CD4-positive, alpha-beta memory T cell (primary cell): Measurements from ENCODE around the gene SLC38A1. TPM values are rescaled to one million over a fixed set of nuclear protein-coding genes. Genes with fewer than 3 reads are reported as not detected.

Experiments
- CTCF ChIA-PET: fragments of 350-600 bp; sonication (Branson Sonifier 250); formaldehyde crosslinking; loops from one replicate; lab custom pipeline; 2021; ENCODE audit warnings: inconsistent platforms; ENCODE audit not compliant: partially characterized antibody; lab: Charles Lee
- POLR2A ChIA-PET: fragments of 350-600 bp; sonication (Branson Sonifier 250); formaldehyde crosslinking; loops from one replicate; lab custom pipeline; 2021; ENCODE audit not compliant: partially characterized antibody; lab: Charles Lee
- DNase-seq, 5 donors: peaks; one replicate each; pipeline versions ENCODE4 v3.0.0 to v3.0.0-alpha.2; 2020 to 2022; ENCODE audit warnings: mixed read lengths in 1 of 5
- H3K27ac ChIP-seq: one replicate; pipeline ENCODE4 v1.7.0; 2013; ENCODE audit warnings: low read depth, low read length
- H3K27me3 ChIP-seq: 2 replicates; pipeline ENCODE4 v1.7.0; 2013; ENCODE audit warnings: mild to moderate bottlenecking, low read length, moderate library complexity; ENCODE audit not compliant: insufficient read depth
- H3K36me3 ChIP-seq: 2 replicates; pipeline ENCODE4 v1.7.0; 2013; ENCODE audit warnings: mild to moderate bottlenecking, low read length, moderate library complexity; ENCODE audit not compliant: insufficient read depth
- H3K4me1 ChIP-seq: 2 replicates; pipeline ENCODE4 v1.7.0; 2013; ENCODE audit warnings: mild to moderate bottlenecking, low read length, moderate library complexity; ENCODE audit not compliant: insufficient read depth
- H3K4me3 ChIP-seq, 2 donors: one replicate each; pipeline ENCODE4 v1.7.0; 2013; ENCODE audit warnings: low read length in 2 of 2, mild to moderate bottlenecking in 1 of 2
- H3K9me3 ChIP-seq, 2 donors: one replicate each; pipeline ENCODE4 v1.7.0; 2013; ENCODE audit warnings: low read length in 2 of 2, control low read depth in 1 of 2; ENCODE audit not compliant: control insufficient read depth in 1 of 2
- H3K27ac Mint-ChIP-seq, 7 donors: one replicate each; pipeline ENCODE4 v1.8.0; 2020 to 2021; ENCODE audit warnings: mixed read lengths in 7 of 7, mild to moderate bottlenecking in 6 of 7, inconsistent platforms in 3 of 7, moderate library complexity in 3 of 7
- H3K27me3 Mint-ChIP-seq, 2 donors: one replicate each; pipeline ENCODE4 v1.8.0; 2020 to 2021; ENCODE audit warnings: mixed read lengths in 2 of 2
- H3K36me3 Mint-ChIP-seq, 2 donors: one replicate each; pipeline ENCODE4 v1.8.0; 2020 to 2021; ENCODE audit warnings: mixed read lengths in 2 of 2, inconsistent platforms in 1 of 2, mild to moderate bottlenecking in 1 of 2
- H3K4me1 Mint-ChIP-seq, 4 donors: one replicate each; pipeline ENCODE4 v1.8.0; 2020 to 2021; ENCODE audit warnings: mixed read lengths in 4 of 4, mild to moderate bottlenecking in 1 of 4
- H3K4me3 Mint-ChIP-seq, 8 donors: one replicate each; pipeline ENCODE4 v1.8.0; 2020 to 2021; ENCODE audit warnings: mixed read lengths in 8 of 8, mild to moderate bottlenecking in 7 of 8, moderate library complexity in 6 of 8, inconsistent platforms in 3 of 8
- H3K9me3 Mint-ChIP-seq, 8 donors: one replicate each; pipeline ENCODE4 v1.8.0; 2020 to 2021; ENCODE audit warnings: mixed read lengths in 8 of 8, mild to moderate bottlenecking in 5 of 8, inconsistent platforms in 3 of 8, moderate library complexity in 1 of 8
- intact Hi-C: fragments of 100-400 bp; cut with micrococcal nuclease; formaldehyde crosslinking; loops from one replicate; pipeline ENCODE4 v1.15.1; 2023
- polyA plus RNA-seq, 2 donors: library from polyadenylated mRNA; unstranded; fragments of 300-500 nt; fragmentation: Illumina TruSeq; gene quantifications; one replicate each; pipeline ENCODE4 v1.2.3, GENCODE V29; 2021
- total RNA-seq, 2 experiments: library from RNA; stranded (reverse); gene quantifications; one replicate each; pipeline ENCODE4 v1.2.3, GENCODE V29; 2021

The SLC38A1 gene
- total and polyA plus RNA-seq, 4 experiments from 2014 or later = 230 to 307 (median 268) TPM

GRCh38 chr12:46188170-46188569 lies 80.7 kb downstream of the SLC38A1 start:
- ChIA-PET POLR2A (interaction anchor here (1.2 to 1.3 kb wide), 2 partner anchors 11 to 81 kb away, joined by 4 to 5 read pairs; partner anchors contain the start of gene SLC38A1), CTCF (interaction anchor here (1.3 to 1.7 kb wide), 3 partner anchors 9 to 114 kb away, joined by 3 to 4 read pairs (median 3); no protein-coding TSS in a partner anchor)
- H3K36me3 ChIP-seq = no peaks in the 10 kb centered on the region
- no peaks in the 10 kb centered on the region for H3K27me3 ChIP-seq
- intact Hi-C loops = no loop called here
- H3K4me3 ChIP-seq = no peak overlapping the region
- Mint-ChIP-seq H3K4me1 (peaks cover 19 to 47% (median 27%) of the 10 kb centered on the region in 4 donors), H3K4me3 (no peak overlapping the region), H3K9me3 (peaks cover 0 to 8% (median 3%) of the 10 kb centered on the region in 8 donors), H3K36me3 (peaks cover 75 to 87% of the 10 kb centered on the region in 2 donors), H3K27me3 (no peaks in the 10 kb centered on the region), H3K27ac (peak overlapping the region in 2 of 7 donors; percentile 41 to 73)
- H3K4me1 ChIP-seq = no peaks in the 10 kb centered on the region
- DNase-seq = no peak
- no peaks in the 10 kb centered on the region for H3K9me3 ChIP-seq
- H3K27ac ChIP-seq = no peak overlapping the region

- no peaks in the 10 kb centered on the region for H3K36me3 ChIP-seq
- Mint-ChIP-seq H3K27me3 (no peaks in the 10 kb centered on the region), H3K27ac (peak overlapping the region in 6 of 7 donors; percentile 29 to 79 (median 54)), H3K4me1 (peaks cover 13 to 39% (median 20%) of the 10 kb centered on the region in 4 donors), H3K36me3 (peaks cover 63 to 85% of the 10 kb centered on the region in 2 donors), H3K4me3 (peak overlapping the region in 1 of 8 donors; percentile 23), H3K9me3 (peaks cover 0 to 6% (median 1%) of the 10 kb centered on the region in 8 donors)
- POLR2A ChIA-PET = interaction anchor here (1.3 to 1.7 kb wide), 4 partner anchors 9 to 82 kb away, joined by 3 to 6 read pairs (median 4); partner anchors contain the start of gene SLC38A1
- no peaks in the 10 kb centered on the region for H3K27me3 ChIP-seq
- intact Hi-C loops = no loop called here
- no peak for DNase-seq
- H3K9me3 ChIP-seq = no peaks in the 10 kb centered on the region
- H3K4me1 ChIP-seq = no peaks in the 10 kb centered on the region
- CTCF ChIA-PET = interaction anchor here (1.7 to 2.4 kb wide), 2 partner anchors 10 to 116 kb away, joined by 3 to 8 read pairs; no protein-coding TSS in a partner anchor
- H3K4me3 ChIP-seq = no peak overlapping the region
- H3K27ac ChIP-seq = no peak overlapping the region
Measured at GRCh38 chr12:46187023-46187422, 81.8 kb downstream of the SLC38A1 start.

GRCh38 chr12:46186088-46186487 lies 82.8 kb downstream of the SLC38A1 start:
- ChIA-PET POLR2A (interaction anchor here (1.4 to 1.9 kb wide), 4 partner anchors 10 to 83 kb away, joined by 3 to 6 read pairs (median 6); partner anchors contain the start of gene SLC38A1), CTCF (interaction anchor here (1.5 to 2.4 kb wide), 3 partner anchors 9 to 117 kb away, joined by 3 to 8 read pairs (median 5); no protein-coding TSS in a partner anchor)
- no peak overlapping the region for H3K27ac ChIP-seq
- no peaks in the 10 kb centered on the region for H3K36me3 ChIP-seq
- Mint-ChIP-seq H3K27ac (peak overlapping the region in 2 of 7 donors; percentile 53 to 59), H3K36me3 (peaks cover 54 to 81% of the 10 kb centered on the region in 2 donors), H3K9me3 (peaks cover 0 to under 1% (median 0%) of the 10 kb centered on the region in 8 donors), H3K27me3 (no peaks in the 10 kb centered on the region), H3K4me3 (no peak overlapping the region), H3K4me1 (peaks cover 13 to 39% (median 23%) of the 10 kb centered on the region in 4 donors)
- H3K4me3 ChIP-seq = no peak overlapping the region
- H3K4me1 ChIP-seq = no peaks in the 10 kb centered on the region
- intact Hi-C loops = no loop called here
- no peaks in the 10 kb centered on the region for H3K27me3 ChIP-seq
- no peaks in the 10 kb centered on the region for H3K9me3 ChIP-seq
- DNase-seq = no peak

- no peaks in the 10 kb centered on the region for H3K27me3 ChIP-seq
- no peak for DNase-seq
- no peaks in the 10 kb centered on the region for H3K27me3 Mint-ChIP-seq
- H3K4me3 Mint-ChIP-seq = no peak overlapping the region
- POLR2A ChIA-PET = interaction anchor here (1.0 to 1.9 kb wide), 5 partner anchors 10 to 83 kb away, joined by 3 to 6 read pairs (median 5); partner anchors contain the start of gene SLC38A1
- no peak overlapping the region for H3K27ac ChIP-seq
- H3K9me3 Mint-ChIP-seq = no peaks in the 10 kb centered on the region
- peaks cover 13 to 35% (median 22%) of the 10 kb centered on the region in 4 donors for H3K4me1 Mint-ChIP-seq
- H3K4me3 ChIP-seq = no peak overlapping the region
- intact Hi-C loops = no loop called here
- CTCF ChIA-PET = interaction anchor here (1.5 to 2.4 kb wide), 3 partner anchors 9 to 118 kb away, joined by 3 to 8 read pairs (median 5); no protein-coding TSS in a partner anchor
- no peaks in the 10 kb centered on the region for H3K36me3 ChIP-seq
- no peaks in the 10 kb centered on the region for H3K9me3 ChIP-seq
- H3K4me1 ChIP-seq = no peaks in the 10 kb centered on the region
- H3K27ac Mint-ChIP-seq = peak overlapping the region; percentile 25 to 83 (median 45)
- peaks cover 50 to 77% of the 10 kb centered on the region in 2 donors for H3K36me3 Mint-ChIP-seq
Measured at GRCh38 chr12:46185686-46186085, 83.2 kb downstream of the SLC38A1 start.

- DNase-seq = no peak
- ChIA-PET POLR2A (interaction anchor here (1.0 to 1.9 kb wide), 2 partner anchors 82 to 84 kb away, joined by 4 to 6 read pairs; partner anchors contain the start of gene SLC38A1), CTCF (interaction anchor here (1.5 to 2.4 kb wide), 3 partner anchors 10 to 118 kb away, joined by 3 to 8 read pairs (median 5); no protein-coding TSS in a partner anchor)
- intact Hi-C loops = no loop called here
- Histone ChIP-seq H3K27ac (no peak overlapping the region), H3K4me1 (peaks cover 6% of the 10 kb centered on the region), H3K9me3 (no peaks in the 10 kb centered on the region), H3K4me3 (no peak overlapping the region), H3K27me3 (no peaks in the 10 kb centered on the region), H3K36me3 (no peaks in the 10 kb centered on the region)
- Mint-ChIP-seq H3K4me3 (no peak overlapping the region), H3K9me3 (no peaks in the 10 kb centered on the region), H3K4me1 (peaks cover 20 to 34% (median 26%) of the 10 kb centered on the region in 4 donors), H3K36me3 (peaks cover 43 to 71% of the 10 kb centered on the region in 2 donors), H3K27ac (peak overlapping the region in 5 of 7 donors; percentile 7 to 59 (median 42)), H3K27me3 (no peaks in the 10 kb centered on the region)
Measured at GRCh38 chr12:46184798-46185595, 83.8 kb downstream of the SLC38A1 start.

GRCh38 chr12:46183112-46183511 lies 85.7 kb downstream of the SLC38A1 start:
- intact Hi-C loops = no loop called here
- peaks cover 25 to 52% of the 10 kb centered on the region in 2 donors for H3K36me3 Mint-ChIP-seq
- Histone ChIP-seq H3K4me3 (no peak overlapping the region), H3K4me1 (peaks cover 25% of the 10 kb centered on the region), H3K9me3 (no peaks in the 10 kb centered on the region), H3K27me3 (no peaks in the 10 kb centered on the region), H3K36me3 (no peaks in the 10 kb centered on the region), H3K27ac (no peak overlapping the region)
- peaks cover 0 to under 1% (median 0%) of the 10 kb centered on the region in 8 donors for H3K9me3 Mint-ChIP-seq
- H3K27me3 Mint-ChIP-seq = no peaks in the 10 kb centered on the region
- ChIA-PET CTCF (no interaction called here), POLR2A (no interaction called here)
- no peak for DNase-seq
- H3K27ac Mint-ChIP-seq = peak overlapping the region in 3 of 7 donors; percentile 4 to 66 (median 37)
- H3K4me1 Mint-ChIP-seq = peaks cover 34 to 48% (median 39%) of the 10 kb centered on the region in 4 donors
- no peak overlapping the region for H3K4me3 Mint-ChIP-seq
